ENCODE results near the gene LRP1-AS.

Gene LRP1-AS

GRCh38 chr12:57116580-57117281 lies 30.7 kb downstream of the LRP1-AS start:
- no peak for DNase-seq

DNA sequence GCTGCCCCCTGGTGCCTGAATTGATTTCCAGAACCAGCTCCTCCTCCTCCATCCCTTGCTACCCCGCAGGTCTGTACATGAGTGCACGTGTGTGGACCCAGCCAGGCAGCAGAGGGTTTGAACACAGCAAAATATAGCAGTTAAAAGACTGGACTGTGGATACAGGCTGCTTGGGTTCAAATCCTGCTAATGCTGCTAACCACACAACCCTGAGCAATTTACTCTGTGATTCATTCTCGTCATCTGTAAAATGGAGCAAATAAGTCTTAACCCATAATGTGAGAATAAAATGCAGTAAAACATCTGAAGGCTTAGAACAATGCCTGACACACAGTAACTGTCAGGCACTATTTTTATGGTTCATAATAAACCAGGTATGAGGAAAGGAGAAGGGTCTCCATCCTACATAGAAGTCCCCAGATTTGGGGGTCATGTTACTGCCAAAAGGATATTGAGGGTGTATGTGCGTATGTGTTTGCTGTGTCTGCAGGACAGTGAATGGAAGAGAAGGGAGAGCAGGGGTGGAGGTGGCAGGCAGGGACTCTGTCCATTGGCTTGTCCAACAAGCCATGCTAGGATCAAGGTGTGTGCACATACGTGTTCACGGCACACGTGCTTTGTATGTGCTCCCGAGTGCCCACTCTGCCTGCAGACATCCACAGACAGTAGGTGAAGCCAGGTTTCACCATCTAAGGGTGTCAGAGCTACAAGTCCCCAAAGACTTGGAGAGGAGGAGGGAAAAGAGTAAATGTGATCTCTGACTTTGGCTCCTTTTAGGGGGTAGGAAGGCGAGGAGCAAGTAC lies 34.7 kb downstream of the LRP1-AS start:
- DNase-seq: no peak

GRCh38 chr12:57111031-57111734 lies 36.2 kb downstream of the LRP1-AS start, which contains the start of gene STAT6:
STAT6 (minus strand) TSS chr12:57111362; CDS start chr12:57108278, 3,084 bp downstream.
- no peak for DNase-seq

- no peak for DNase-seq
Observed at GRCh38 chr12:57110104-57111030, 37.1 kb downstream of the LRP1-AS start.

DNA sequence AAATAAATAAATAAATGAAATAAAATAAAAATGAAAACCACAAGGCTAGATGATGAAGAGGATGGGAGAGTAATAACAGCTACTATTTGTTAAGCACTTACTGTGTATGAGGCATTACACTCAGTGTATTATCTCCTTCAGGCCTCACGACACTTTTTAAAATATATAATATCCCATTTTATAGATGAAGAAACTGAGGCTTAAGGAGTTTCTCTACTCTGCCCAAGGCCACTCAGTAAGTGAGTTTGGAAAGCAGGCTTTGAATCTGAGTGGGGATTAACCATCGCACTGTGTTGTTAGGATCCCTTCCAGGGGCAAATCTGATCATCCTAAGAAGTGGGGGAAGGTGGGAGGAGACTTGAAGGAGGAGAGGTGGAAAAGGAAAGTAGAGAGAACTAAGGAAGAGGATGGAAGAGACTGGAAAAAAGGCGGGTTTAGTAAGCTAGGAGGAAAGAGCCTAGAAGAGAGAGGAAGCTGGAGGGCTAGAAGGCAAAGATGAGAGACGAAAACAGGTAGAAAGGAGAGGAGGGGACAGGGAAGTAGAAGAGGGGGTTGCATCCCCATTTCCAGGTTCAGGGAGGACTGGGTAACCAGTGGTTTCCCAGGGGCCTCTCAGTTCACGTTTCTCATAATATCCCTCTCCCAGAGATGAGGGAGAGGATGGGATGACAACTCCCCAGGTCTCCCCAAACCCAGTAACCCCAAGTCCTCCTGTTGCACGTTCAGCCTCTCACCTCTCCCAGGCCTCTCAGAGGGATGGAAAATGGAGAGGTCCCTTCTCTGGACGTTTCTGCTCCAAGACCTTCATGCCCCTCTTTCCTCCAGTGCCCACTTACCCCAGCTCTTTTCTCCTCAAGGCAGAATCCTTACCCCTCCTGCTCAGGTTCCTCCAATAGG lies 38.0 kb downstream of the LRP1-AS start:
- DNase-seq: no peak

DNA sequence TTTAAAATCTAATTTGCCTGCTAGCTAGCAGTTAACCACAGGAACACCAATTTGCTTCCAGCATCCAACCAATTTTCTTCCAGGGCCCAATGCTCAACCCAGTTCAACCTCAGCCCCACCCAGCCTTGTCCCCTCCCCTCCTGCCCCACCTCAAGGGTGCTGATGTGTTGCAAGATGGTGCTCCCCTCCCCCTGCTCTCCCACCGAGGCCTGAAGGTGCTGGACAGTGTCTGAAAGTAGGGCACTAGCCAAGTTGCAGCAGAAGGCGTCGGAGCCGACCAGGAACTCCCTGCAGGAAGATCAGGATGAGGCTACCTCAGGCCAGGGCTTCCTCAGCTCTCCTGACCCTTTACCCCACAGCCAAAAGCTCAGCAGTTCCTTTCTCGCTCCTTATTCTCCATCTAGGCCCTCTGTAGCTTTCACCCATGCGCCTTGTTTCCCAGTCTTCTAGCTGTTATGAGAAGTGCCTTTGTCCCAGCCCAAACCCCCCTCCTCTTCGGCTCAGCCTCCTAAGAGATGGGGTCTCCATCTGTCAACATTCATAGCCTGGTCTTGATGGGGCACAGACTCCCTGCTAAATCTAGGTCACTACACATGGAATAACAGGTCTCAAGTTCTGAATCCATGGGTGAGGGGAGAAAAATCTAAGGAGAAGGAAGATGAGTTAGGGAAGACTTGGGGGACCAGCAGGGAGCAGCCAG lies 39.8 kb downstream of the LRP1-AS start:
- DNase-seq: no peak

DNA sequence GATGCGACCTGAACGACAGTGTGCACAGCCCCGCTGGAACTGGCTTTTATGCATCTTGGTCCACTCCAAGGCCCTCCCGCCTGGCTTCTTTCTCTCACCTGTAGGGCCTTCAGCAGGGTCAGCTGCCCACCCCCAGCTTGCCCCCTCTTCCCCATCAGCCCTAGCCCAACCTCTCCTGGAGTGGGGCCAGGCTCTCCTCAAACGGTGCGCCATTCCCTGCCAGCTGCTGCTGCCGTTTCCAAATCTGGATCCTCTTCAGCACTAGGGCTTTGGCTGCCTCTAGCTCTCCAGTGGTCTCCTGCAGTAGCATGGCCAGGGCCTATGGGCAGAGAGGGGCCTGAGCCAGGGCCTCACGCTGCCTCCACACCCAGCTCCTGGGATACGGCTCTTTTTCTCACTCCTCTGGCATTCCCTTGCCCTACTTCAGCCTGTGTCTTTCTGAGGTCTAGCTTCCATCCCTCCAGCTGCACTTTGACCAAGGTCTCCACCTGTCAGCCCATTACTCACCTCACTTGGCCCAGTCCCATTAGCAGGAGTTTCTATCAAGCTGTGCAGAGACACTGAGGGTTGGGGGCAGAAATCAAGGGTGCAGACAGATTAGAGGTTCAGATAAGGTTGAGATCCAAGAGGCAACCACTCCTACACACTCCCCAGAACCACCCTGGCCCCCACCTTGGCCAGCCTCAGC lies 41.3 kb downstream of the LRP1-AS start:
- no peak for DNase-seq

DNA sequence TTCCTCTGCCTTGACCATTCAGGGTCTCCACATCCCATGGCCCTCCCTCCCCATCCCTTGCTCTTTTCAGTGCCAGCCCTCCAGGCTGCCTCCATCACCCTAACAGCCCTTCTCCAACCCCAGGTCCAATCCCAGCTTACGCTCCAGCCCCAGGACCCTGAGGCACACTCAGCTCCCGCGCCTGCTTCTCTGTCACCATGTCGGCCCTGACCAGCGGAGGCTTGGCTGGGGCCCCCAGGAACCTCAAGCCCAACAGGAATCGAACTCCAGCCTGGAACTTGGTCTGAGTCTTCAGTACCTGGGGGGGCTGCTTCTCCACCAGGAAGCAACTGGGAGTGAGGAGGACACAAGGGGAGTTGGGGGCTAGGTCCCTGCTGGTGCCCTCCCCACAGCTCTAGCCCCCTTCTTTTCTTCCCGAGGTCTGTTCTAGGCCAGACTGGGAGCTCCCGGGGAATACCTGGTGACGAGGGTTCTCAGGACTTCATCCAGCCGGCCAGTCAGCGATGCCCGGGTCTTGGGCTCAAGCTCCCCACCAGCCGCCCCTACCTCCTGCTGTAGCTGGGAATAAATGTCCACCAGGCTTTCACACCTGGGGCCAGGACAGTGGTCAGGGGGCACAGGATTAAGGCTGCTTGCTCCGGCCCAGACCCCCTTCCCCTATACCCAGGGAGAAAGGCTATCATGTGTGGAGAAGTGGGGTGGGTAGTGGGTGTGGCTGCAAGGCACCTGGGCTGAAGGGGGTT lies 42.2 kb downstream of the LRP1-AS start:
- DNase-seq: no peak

DNA sequence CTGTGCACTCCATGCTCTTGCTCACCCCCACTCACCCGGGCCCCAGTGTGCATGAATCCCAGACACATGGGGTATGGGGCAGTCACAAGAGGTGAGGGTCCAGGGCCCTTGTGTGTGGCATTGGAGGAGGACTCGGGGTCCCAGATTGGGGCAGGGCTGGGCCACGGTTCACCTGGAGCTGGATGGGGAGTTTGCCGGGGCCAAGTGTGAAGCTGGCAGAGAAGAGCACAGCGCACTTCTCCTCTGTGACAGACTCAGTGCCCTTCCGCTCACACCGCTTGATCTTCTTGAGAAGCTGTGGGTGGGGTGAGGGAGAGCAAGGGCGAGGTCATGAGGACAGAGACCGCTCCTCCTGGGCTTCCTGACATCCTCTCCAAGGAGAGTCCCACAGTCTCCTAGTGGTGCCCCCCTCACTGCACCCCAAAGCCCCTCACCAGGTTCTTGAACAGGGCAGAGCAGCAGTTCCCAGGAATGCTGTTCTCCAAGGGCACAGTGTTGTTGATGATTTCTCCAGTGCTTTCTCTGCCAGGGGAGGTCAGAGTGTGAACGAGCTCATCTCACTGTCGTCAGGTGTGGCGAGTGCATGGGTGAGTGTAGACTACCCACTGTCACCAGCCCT lies 43.0 kb downstream of the LRP1-AS start:
- DNase-seq: no peak

- no peak for DNase-seq
Observed at GRCh38 chr12:57103856-57104255, 43.6 kb downstream of the LRP1-AS start.

DNA sequence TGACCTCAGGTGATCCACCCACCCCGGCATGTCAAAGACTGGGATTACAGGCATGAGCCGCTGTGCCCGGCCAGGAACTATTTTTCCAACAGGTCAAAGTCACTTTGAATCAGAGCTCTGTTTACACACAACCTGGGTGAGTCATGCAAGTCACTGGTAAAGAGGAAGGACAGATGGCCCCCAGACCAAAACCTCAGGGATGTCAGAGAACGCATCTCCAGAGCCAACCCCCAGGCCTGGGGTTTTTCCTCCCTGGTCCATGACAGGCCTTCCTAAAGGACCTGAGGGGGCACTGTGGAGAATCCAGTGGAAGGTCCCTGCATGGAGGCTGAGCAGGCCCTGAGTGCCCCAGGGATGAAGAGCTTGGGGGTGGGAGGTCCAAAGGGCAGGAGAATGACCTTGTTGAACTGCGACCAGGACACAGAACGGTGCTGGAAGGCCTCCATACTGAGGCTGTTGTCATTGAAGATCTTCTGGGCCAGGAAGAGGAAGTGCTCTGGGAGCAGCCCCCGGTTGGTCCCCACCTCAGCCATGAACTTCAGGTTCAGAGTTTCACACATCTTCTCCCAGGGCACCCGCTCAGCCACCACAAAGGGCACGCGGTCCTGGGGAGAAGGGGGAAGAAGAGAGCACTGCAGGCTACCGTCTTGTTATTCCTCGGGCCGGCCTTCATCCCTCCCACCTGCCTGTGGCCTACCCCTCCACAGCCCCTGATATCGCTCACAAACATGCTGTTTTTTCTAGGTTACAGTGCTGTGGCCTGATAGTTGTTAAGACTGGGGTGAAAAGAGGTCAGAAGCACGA lies 45.3 kb downstream of the LRP1-AS start:
- no peak for DNase-seq

GRCh38 chr12:57099766-57100165 lies 47.7 kb downstream of the LRP1-AS start:
- no peak for DNase-seq

DNA sequence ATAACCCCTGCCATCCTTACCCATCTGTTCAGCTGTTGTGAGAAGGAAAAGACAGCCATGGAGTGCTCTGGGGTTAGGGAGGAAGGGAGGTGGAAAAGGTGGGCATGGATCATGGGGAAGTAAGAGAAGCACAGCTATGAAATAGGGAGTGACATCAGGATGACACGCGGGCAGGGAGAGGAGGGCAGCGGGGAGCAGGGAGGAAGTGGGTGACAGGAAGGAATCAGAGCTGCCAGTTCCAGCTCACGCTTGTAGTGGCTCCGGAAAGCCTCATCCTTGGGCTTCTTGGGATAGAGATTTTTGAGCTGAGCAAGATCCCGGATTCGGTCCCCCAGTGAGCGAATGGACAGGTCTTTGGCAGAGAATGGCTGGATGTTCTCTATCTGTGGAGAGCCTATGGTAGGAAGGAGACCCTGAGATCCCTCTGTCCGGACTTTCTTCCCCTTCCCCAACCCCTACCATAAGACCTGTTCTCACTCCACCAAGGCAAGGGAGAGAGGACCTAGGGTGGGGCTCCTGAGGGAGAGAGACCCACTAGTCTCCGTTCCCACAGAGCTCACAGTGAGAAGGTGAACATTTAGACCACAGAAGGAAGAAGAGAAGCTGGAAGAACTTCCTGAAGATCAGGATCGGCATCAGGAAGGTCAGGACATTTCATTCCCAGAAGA lies 48.2 kb downstream of the LRP1-AS start:
- no peak for DNase-seq

DNA sequence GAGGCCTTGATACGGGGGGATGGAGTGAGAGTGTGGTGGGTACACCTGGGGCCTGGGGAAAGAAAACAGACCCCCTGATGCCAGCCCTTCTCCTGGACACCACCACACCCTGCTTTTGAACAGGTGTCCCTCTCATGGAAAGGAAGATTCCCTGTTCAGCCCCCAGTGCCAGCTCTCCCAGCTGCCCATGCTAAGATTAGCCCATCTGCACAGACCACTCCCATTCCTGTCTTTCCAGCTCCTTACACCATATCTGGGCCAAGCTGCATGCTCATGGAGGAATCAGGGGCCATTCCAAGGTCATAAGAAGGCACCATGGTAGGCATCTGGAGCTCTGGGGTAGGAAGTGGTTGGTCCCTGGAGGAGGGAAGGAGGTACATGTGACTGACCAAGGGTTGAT lies 48.9 kb downstream of the LRP1-AS start:
- no peak for DNase-seq

DNA sequence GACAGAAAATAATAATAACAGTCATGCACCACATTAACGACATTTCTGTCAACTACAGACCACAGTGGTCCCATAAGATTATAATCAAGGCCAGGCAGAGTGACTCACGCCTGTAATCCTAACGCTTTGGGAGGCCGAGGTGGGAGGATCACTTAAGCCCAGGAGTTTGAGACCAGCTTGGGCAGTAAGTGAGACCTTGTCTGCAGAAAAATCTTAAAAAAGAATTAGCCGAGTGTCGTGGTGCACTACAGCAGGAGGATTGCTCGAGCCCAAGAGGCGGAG lies 49.9 kb downstream of the LRP1-AS start:
- no peak for DNase-seq

DNA sequence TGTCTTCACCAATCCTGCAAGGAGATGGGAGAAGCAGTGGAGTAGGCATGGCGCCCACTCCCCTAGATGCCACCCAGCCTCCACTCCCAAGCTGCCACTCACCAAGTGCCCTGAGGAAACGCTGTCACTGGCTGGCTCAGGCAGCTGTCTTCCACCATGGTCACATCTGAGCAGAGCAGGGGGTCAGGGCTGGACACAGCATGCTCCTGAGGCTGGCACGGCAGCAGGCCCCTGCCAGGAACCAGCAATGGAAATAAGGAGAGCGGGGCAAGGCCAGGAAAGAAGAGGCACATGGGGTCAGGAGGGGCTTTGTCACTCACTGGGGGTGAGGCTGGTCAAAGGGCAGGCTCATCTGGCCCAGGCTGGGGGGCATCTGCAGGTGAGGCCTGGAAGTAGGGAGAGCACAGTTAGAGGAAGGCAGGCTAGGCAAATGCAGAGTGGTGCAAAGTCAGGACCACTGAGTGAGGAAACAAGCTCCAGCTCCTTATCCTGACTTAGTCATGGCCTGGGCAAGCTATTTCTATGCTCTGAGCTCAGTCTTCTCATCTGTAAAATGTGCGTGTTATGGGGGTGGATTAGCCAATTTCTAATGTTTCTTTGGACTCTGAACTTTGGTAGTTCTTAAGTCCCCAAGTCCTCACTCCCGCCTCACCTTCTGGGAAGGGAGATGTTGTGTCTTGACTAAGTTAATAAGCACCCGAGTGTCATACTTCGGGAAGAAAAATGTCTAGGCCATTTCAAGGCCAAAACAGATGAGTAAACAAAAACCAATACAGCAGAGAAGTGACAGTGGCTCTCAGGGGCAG lies 50.5 kb downstream of the LRP1-AS start:
- no peak for DNase-seq

GRCh38 chr12:57096099-57096572 lies 51.3 kb downstream of the LRP1-AS start:
- DNase-seq: peak; percentile 36
